GM10266 (cell line): ENCODE data around the gene PIEZO1.
A peak's percentile ranks its signal among the peaks of the same experiment; 100 is the strongest.

Experiments
- DNase-seq: peaks from one replicate; pipeline ENCODE4 v3.0.0; 2012; ENCODE audit errors: extremely low spot score
- CTCF ChIP-seq: IDR thresholded peaks from 2 replicates; pipeline ENCODE4 v1.5.1; 2012; ENCODE audit warnings: mild to moderate bottlenecking, low read depth; ENCODE audit not compliant: control insufficient read depth, insufficient read depth; ENCODE audit errors: missing control alignments

Gene PIEZO1

DNA sequence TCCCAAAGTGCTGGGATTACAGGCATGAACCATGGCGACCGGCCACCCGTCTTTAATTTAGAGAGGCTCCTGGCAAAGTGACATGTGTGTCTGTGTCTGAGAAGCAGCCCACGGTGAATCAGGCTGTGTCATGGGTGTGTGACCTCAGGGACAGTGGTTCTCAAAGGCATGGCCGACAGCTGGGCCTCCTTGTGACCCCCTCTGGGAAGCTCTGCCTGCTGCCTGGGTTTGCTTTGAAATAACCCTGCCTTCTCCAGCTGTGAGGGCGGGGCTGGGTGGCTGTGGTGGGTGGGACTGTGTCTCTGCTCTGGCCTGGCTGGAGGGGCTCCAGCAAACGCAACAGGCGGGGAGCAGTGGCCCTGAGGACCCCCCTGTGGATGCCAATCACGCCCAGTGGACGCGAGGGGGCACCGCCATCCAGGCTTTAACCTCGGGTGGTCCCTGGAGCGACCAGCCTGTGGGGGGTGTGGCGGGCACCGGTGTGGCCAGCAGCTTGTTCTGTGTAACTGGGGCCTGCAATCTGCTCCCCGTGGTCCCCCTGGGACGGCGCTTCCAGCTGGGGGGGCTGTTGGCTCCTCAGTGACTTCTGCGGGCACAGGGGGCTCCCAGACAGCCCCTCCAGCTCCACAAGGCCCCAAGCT lies 35.5 kb upstream of the PIEZO1 start:
- no peak for DNase-seq
- no peak for TF ChIP-seq CTCF

GRCh38 chr16:88819126-88819525 lies 34.1 kb upstream of the PIEZO1 start:
- no peak for TF ChIP-seq CTCF
- DNase-seq, result no peak

DNA sequence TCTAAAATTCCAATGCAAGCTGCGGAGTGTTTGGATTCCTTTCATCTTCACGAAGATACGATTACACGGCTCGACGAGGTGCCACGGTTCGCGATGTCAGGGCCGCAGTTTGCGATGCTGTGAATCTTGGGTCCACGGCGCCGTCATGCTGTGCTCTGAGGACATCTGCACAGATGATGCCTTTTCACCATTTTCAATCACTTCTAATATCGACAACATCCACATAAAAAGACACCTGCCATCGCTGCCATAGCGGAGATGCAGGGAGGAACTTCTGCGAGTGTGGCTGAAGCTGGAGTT lies 33.5 kb upstream of the PIEZO1 start:
- no peak for DNase-seq
- TF ChIP-seq CTCF, result no peak

- no peak for DNase-seq
- TF ChIP-seq CTCF, result no peak
These were observed 33.0 kb upstream of the PIEZO1 start for GRCh38 chr16:88817785-88818574.

DNA sequence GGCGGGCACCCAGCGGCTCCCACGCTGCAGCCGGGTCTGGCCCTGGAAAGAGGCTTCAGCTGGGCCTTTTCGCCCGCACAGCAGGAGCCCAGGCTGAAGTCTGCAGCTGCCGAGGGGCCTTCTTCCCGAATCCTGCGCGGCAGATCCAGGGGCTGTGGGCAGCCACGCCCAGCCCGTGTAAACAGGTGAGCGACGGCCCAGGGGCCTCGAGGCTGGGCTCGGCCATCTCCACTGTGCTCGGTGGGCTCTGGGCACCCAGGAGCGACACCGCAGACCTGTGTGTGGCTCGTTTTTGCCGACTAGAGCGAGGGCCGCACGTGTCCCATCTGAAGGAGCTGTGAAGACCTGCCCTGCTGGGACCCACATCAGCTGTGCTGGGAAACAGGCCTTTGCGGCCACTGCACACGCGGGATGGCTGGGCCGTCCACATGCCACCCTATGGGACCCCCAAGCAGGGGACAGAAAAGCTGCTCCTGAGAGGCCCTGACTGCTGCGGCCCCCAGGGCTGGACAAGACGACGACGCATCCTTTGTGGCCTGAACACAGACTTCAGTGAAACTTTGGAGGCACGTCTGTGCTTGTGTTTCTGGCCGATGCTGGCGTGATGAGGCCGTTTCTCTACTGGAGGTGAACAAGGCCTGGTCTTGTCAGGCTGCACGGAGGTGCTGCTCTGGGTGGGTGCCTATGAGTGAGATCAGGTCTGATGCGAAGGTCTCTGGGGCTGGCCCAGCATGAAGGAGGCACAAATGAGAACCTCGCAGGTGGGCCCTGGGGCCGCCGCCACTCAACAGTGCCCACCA lies 31.9 kb upstream of the PIEZO1 start:
- no peak for DNase-seq

DNA sequence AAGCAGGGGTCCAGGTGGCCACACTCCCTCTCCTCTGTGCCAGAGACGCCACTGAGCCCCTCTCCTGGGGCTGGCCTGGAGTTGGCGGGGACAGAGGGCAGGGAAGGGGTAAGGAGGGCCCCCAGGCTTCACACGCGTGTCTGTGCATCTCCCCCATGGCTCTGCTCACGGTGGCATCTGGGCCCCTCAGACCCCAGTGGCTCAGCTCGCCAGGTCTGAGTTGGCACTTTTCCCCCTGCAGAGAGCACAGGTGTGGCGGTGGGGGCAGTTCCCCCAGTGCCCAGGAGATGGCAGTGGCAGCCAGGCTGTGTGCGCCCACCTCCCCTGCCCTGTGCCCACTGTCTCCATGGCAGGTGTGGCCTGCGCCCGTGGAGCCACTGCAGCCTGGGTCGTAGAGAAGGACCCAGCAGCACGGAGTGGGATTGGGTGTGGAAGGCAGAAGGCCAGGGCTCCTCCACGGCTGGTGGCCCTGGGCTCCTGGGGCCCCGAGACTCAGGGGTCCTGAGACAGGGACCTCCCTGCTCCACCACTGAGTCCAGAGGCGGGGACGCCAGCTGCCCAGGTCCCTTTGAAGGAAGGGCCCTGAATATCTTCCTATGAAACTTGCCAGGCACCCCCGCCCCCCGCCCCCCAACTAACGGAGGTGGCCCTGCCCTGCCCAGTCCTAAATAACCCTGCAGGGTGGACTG lies 31.0 kb upstream of the PIEZO1 start:
- peak; percentile 92 for TF ChIP-seq CTCF
- peak; percentile 74 for DNase-seq

More for the DNA sequence above, 31.9 kb upstream of the PIEZO1 start:
- TF ChIP-seq CTCF, result no peak
